Measurements from ENCODE around the gene CLBA1. TPM values are rescaled to one million over a fixed set of nuclear protein-coding genes. Genes with fewer than 3 reads are reported as not detected.
A peak's percentile ranks its signal among the peaks of the same experiment; 100 is the strongest.
"Not testable (repeated sequence)": the region's sequence is repeated elsewhere in the genome, so short reads cannot be mapped to it uniquely, and the experiment has no call there.

The CLBA1 gene
- polyA plus RNA-seq = 1.3 TPM

- H3K9me3 Mint-ChIP-seq = no peaks in the 10 kb centered on the region
- peaks cover 3% of the 10 kb centered on the region for H3K27me3 Mint-ChIP-seq
- no peaks in the 10 kb centered on the region for H3K36me3 Mint-ChIP-seq
- H3K4me1 Mint-ChIP-seq = peaks cover 0 to 4% (median 4%) of the 10 kb centered on the region in 3 donors
- peak within 1 kb of the TSS; percentile 81 to 86 (median 84) for H3K27ac Mint-ChIP-seq
- peak within 1 kb of the TSS; percentile 73 to 93 (median 84) for H3K4me3 Mint-ChIP-seq
Observed at GRCh38 chr14:104985675-104986486, at the start of gene CLBA1. Gene CLBA1, plus strand, starts transcription at chr14:104985788. Its CDS starts 644 bp downstream, at chr14:104986432.

- H3K27ac Mint-ChIP-seq = no peak overlapping the region
- H3K4me3 Mint-ChIP-seq = no peak overlapping the region
- peaks cover 0 to 7% (median 7%) of the 10 kb centered on the region in 3 donors for H3K4me1 Mint-ChIP-seq
- no peaks in the 10 kb centered on the region for H3K36me3 Mint-ChIP-seq
- H3K27me3 Mint-ChIP-seq = peaks cover 1% of the 10 kb centered on the region
- no peaks in the 10 kb centered on the region for H3K9me3 Mint-ChIP-seq
Observed at GRCh38 chr14:104935955-104936354, 49.6 kb upstream of the CLBA1 start.

- H3K36me3 Mint-ChIP-seq = no peaks in the 10 kb centered on the region
- no peaks in the 10 kb centered on the region for H3K9me3 Mint-ChIP-seq
- no peak overlapping the region for H3K27ac Mint-ChIP-seq
- H3K27me3 Mint-ChIP-seq = peaks cover 1% of the 10 kb centered on the region
- peaks cover 0 to 7% (median 7%) of the 10 kb centered on the region in 3 donors for H3K4me1 Mint-ChIP-seq
- H3K4me3 Mint-ChIP-seq = peak overlapping the region in 1 of 4 donors; percentile 20
Observed at GRCh38 chr14:104936361-104937155, 49.0 kb upstream of the CLBA1 start.

GRCh38 chr14:104937161-104937560 is 48.4 kb upstream of the CLBA1 start:
- Mint-ChIP-seq H3K9me3 (no peaks in the 10 kb centered on the region), H3K36me3 (no peaks in the 10 kb centered on the region), H3K4me3 (peak overlapping the region in 1 of 4 donors; percentile 20), H3K27ac (no peak overlapping the region), H3K4me1 (peaks cover 0 to 7% (median 6%) of the 10 kb centered on the region in 3 donors), H3K27me3 (peaks cover 1% of the 10 kb centered on the region)

- H3K4me3 Mint-ChIP-seq = no peak overlapping the region
- no peak overlapping the region for H3K27ac Mint-ChIP-seq
- H3K36me3 Mint-ChIP-seq = no peaks in the 10 kb centered on the region
- peaks cover 0 to 7% (median 6%) of the 10 kb centered on the region in 3 donors for H3K4me1 Mint-ChIP-seq
- no peaks in the 10 kb centered on the region for H3K9me3 Mint-ChIP-seq
- H3K27me3 Mint-ChIP-seq = peaks cover 1% of the 10 kb centered on the region
Observed at GRCh38 chr14:104937694-104938365, 47.8 kb upstream of the CLBA1 start.

GRCh38 chr14:104938436-104938835 is 47.2 kb upstream of the CLBA1 start:
- peaks cover 1% of the 10 kb centered on the region for H3K27me3 Mint-ChIP-seq
- H3K9me3 Mint-ChIP-seq = no peaks in the 10 kb centered on the region
- no peak overlapping the region for H3K4me3 Mint-ChIP-seq
- H3K27ac Mint-ChIP-seq = no peak overlapping the region
- no peaks in the 10 kb centered on the region for H3K36me3 Mint-ChIP-seq
- peaks cover 0 to 7% (median 6%) of the 10 kb centered on the region in 3 donors for H3K4me1 Mint-ChIP-seq

- peaks cover 0 to 7% (median 6%) of the 10 kb centered on the region in 3 donors for H3K4me1 Mint-ChIP-seq
- H3K9me3 Mint-ChIP-seq = no peaks in the 10 kb centered on the region
- H3K4me3 Mint-ChIP-seq = no peak overlapping the region
- H3K36me3 Mint-ChIP-seq = no peaks in the 10 kb centered on the region
- H3K27me3 Mint-ChIP-seq = peaks cover 1% of the 10 kb centered on the region
- H3K27ac Mint-ChIP-seq = no peak overlapping the region
Observed at GRCh38 chr14:104938960-104939359, 46.6 kb upstream of the CLBA1 start.

GRCh38 chr14:104939666-104940410 is 45.8 kb upstream of the CLBA1 start:
- no peaks in the 10 kb centered on the region for H3K36me3 Mint-ChIP-seq
- H3K27ac Mint-ChIP-seq = no peak overlapping the region
- H3K9me3 Mint-ChIP-seq = no peaks in the 10 kb centered on the region
- no peak overlapping the region for H3K4me3 Mint-ChIP-seq
- peaks cover 1% of the 10 kb centered on the region for H3K27me3 Mint-ChIP-seq
- peaks cover 0 to 4% (median 1%) of the 10 kb centered on the region in 3 donors for H3K4me1 Mint-ChIP-seq

GRCh38 chr14:104940526-104941150 is 45.0 kb upstream of the CLBA1 start:
- no peak overlapping the region for H3K4me3 Mint-ChIP-seq
- H3K36me3 Mint-ChIP-seq = no peaks in the 10 kb centered on the region
- H3K9me3 Mint-ChIP-seq = no peaks in the 10 kb centered on the region
- H3K27ac Mint-ChIP-seq = no peak overlapping the region
- H3K27me3 Mint-ChIP-seq = no peaks in the 10 kb centered on the region
- peaks cover 0 to 1% (median 0%) of the 10 kb centered on the region in 3 donors for H3K4me1 Mint-ChIP-seq

- H3K27me3 Mint-ChIP-seq = no peaks in the 10 kb centered on the region
- no peak overlapping the region for H3K27ac Mint-ChIP-seq
- H3K36me3 Mint-ChIP-seq = no peaks in the 10 kb centered on the region
- no peak overlapping the region for H3K4me3 Mint-ChIP-seq
- H3K4me1 Mint-ChIP-seq = peaks cover 0 to 1% (median 0%) of the 10 kb centered on the region in 3 donors
- no peaks in the 10 kb centered on the region for H3K9me3 Mint-ChIP-seq
Observed at GRCh38 chr14:104941508-104942365, 43.9 kb upstream of the CLBA1 start.

GRCh38 chr14:104942586-104942985 is 43.0 kb upstream of the CLBA1 start:
- Mint-ChIP-seq H3K27ac (no peak overlapping the region), H3K27me3 (no peaks in the 10 kb centered on the region), H3K4me3 (no peak overlapping the region), H3K9me3 (no peaks in the 10 kb centered on the region), H3K36me3 (no peaks in the 10 kb centered on the region), H3K4me1 (no peaks in the 10 kb centered on the region)

GRCh38 chr14:104943216-104944015 is 42.2 kb upstream of the CLBA1 start:
- H3K4me3 Mint-ChIP-seq, H3K27me3 Mint-ChIP-seq: not testable (repeated sequence)

GRCh38 chr14:104944016-104944308 is 41.6 kb upstream of the CLBA1 start:
- not testable (repeated sequence) for H3K36me3 Mint-ChIP-seq, H3K4me3 Mint-ChIP-seq, H3K9me3 Mint-ChIP-seq, H3K4me1 Mint-ChIP-seq, H3K27ac Mint-ChIP-seq, H3K27me3 Mint-ChIP-seq

More at GRCh38 chr14:104943216-104944015, 42.2 kb upstream of the CLBA1 start:
- not testable (repeated sequence) for H3K4me1 Mint-ChIP-seq, H3K36me3 Mint-ChIP-seq, H3K9me3 Mint-ChIP-seq, H3K27ac Mint-ChIP-seq
